Adipocyte (in vitro differentiated cells): ENCODE results near the gene ETFB.

Experiments used
- DNase-seq: peaks from one replicate; pipeline ENCODE4 v3.0.0-alpha.2; 2015; ENCODE audit warnings: low read depth
- H3K27me3 ChIP-seq: replicated peaks from 2 replicates; pipeline ENCODE4 v1.7.0; 2013; ENCODE audit warnings: mild to moderate bottlenecking, low read length, moderate library complexity; ENCODE audit not compliant: control insufficient read depth, insufficient read depth
- H3K36me3 ChIP-seq: 2 replicates; pipeline ENCODE4 v1.7.0; 2013; ENCODE audit warnings: low read length, mild to moderate bottlenecking, moderate library complexity; ENCODE audit not compliant: control insufficient read depth, insufficient read depth, severe bottlenecking
- H3K4me1 ChIP-seq: 2 replicates; pipeline ENCODE4 v1.7.0; 2013; ENCODE audit warnings: mild to moderate bottlenecking, low read length, moderate library complexity; ENCODE audit not compliant: control insufficient read depth, insufficient read depth
- H3K4me3 ChIP-seq: 2 replicates; pipeline ENCODE4 v1.7.0; 2013; ENCODE audit warnings: mild to moderate bottlenecking, low read length, moderate library complexity
- H3K9ac ChIP-seq: 2 replicates; pipeline ENCODE4 v1.7.0; 2013; ENCODE audit warnings: mild to moderate bottlenecking, low read length, moderate library complexity
- H3K9me3 ChIP-seq: 2 replicates; pipeline ENCODE4 v1.7.0; 2013; ENCODE audit warnings: mild to moderate bottlenecking, low read length, moderate library complexity; ENCODE audit not compliant: control insufficient read depth

ETFB gene

DNA sequence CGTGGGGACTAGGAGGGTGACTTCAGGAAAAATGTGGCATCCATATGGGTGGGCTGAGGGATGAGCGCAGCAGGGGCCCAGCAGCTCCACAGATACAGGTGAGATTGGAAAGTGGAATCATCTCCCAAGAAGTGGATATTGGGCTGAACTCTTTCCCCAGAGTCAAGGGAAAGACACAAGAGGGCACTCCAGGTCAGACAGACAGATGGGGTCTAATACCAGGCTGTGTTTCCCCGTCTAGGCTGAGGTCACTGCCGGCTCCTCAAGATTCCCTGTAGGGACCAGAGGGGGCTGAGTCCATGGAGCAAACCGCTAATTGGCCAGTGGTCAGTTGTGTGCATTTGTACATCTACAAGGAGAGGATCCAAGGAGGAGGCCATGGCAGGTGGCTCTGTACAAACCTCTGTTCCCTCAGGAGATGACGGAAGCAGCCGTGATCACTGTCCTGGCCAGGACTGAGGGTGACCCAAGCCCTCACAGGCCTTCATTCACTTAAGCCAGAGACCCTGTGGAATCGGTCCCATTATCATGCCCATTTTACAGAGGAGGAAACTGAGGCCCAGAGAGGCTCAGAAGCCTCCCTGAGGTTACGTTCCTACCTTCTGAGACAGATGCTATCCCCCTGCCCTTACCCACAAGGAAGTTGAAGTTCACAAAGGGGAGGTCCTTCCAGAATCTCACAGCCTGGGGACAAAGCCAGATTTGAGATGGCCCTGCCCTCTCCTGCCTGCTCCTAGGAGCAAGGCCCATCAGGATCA lies 69.7 kb downstream of the ETFB start:
- no peak for DNase-seq
- Histone ChIP-seq H3K36me3 (no peaks in the 10 kb centered on the region), H3K4me1 (no peaks in the 10 kb centered on the region), H3K27me3 (peaks cover 28% of the 10 kb centered on the region), H3K9ac (no peak overlapping the region), H3K9me3 (no peaks in the 10 kb centered on the region), H3K4me3 (no peak overlapping the region)

GRCh38 chr19:51295382-51296126 lies 70.6 kb downstream of the ETFB start:
- no peaks in the 10 kb centered on the region for H3K4me1 ChIP-seq
- DNase-seq = no peak
- peaks cover 28% of the 10 kb centered on the region for H3K27me3 ChIP-seq
- no peaks in the 10 kb centered on the region for H3K9me3 ChIP-seq
- H3K4me3 ChIP-seq = no peak overlapping the region
- no peak overlapping the region for H3K9ac ChIP-seq
- H3K36me3 ChIP-seq = no peaks in the 10 kb centered on the region
